GM13976 (cell line): Measurements from ENCODE around the gene CACNB3.

Source experiments
- DNase-seq: peaks from one replicate; pipeline ENCODE4 v3.0.0; 2012; ENCODE audit warnings: low spot score
- CTCF ChIP-seq: IDR thresholded peaks from 2 replicates; pipeline ENCODE4 v1.5.1; 2012; ENCODE audit warnings: borderline replicate concordance, mild to moderate bottlenecking; ENCODE audit not compliant: insufficient read depth; ENCODE audit errors: extremely low read depth, missing control alignments, control extremely low read depth
- in situ Hi-C: fragments of 300-500 bp; cut with MboI; formaldehyde crosslinking; loops from one replicate; pipeline ENCODE4 v1.12.0; 2022; ENCODE audit warnings: low sequenced_read_pairs, mixed read lengths, inconsistent platforms; ENCODE audit not compliant: unreplicated experiment

Gene CACNB3

GRCh38 chr12:48817873-48818830 lies at the start of gene CACNB3:
CACNB3 (plus strand) TSS chr12:48818496; CDS start chr12:48818930, 434 bp downstream.
- DNase-seq: peak; percentile 86
- no peak for TF ChIP-seq CTCF
- in situ Hi-C loops: no loop called here

- in situ Hi-C loops: no loop called here
- TF ChIP-seq CTCF: no peak
- no peak for DNase-seq
Measured at GRCh38 chr12:48768736-48769135, 49.6 kb upstream of the CACNB3 start.

- TF ChIP-seq CTCF: no peak
- DNase-seq: no peak
- in situ Hi-C loops: no loop called here
Measured at GRCh38 chr12:48770756-48771155, 47.5 kb upstream of the CACNB3 start.

GRCh38 chr12:48771588-48772112 lies 46.6 kb upstream of the CACNB3 start:
- TF ChIP-seq CTCF: no peak
- in situ Hi-C loops: no loop called here
- no peak for DNase-seq

- in situ Hi-C loops: no loop called here
- no peak for DNase-seq
- TF ChIP-seq CTCF: no peak
Measured at GRCh38 chr12:48773686-48774085, 44.6 kb upstream of the CACNB3 start.

GRCh38 chr12:48774516-48774915 lies 43.8 kb upstream of the CACNB3 start:
- no peak for DNase-seq
- in situ Hi-C loops: no loop called here
- no peak for TF ChIP-seq CTCF
